Stimulated activated CD4-positive, alpha-beta T cell treated with anti-CD3 and anti-CD28 coated beads, Interleukin-2, amount 100 ng/mL, for 24 hours (primary cell): Measurements from ENCODE around the gene ILF2.

Source experiments
- DNase-seq, 2 donors: peaks; one replicate each; pipeline ENCODE4 v3.0.0-alpha.2; 2020

The ILF2 gene

GRCh38 chr1:153627715-153628626 is 42.8 kb downstream of the ILF2 start, which contains the start of gene S100A1:
Gene S100A1 (plus strand): TSS chr1:153628434. CDS start chr1:153630522, 2,088 bp downstream.
- no peak for DNase-seq

DNA sequence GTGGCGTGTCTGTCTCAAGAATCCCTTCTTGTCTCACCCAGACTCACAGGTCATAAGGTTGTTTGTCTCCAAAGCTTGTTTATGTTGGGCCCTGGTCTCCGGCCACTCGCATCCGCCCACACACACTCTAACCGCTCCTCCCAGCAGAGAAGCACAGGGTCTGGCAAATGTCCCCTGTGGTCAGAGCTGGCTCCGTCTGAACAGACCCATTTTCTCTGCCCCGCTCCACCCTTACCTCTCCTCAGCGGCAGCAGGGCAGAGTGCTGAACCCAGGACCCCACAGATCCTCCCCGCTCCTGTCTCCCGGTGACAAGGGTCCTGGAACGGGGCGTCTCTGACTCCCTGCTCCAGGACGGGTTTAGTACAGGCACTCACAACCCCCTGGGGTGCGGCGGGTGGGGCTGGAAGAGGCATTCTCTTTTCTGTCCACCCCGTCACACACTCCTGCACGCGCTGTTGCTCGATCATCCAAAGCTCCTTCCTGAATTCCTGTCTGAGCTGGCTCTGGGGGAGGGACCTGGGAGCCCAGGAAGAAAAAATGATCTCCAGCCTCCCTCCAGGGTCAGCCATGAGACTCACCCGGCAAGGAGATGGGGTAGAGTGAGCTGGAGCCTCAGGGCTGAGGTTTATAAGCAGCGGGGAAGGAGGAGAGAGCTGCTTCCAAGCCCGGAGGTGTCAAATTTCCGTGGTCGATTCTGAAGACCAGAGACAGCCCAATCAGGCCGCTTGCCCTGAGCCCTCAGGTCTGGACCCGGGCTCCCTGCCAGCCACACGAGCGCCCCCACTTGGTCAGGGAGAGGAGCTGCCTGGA is 43.7 kb downstream of the ILF2 start, which contains the start of gene S100A13:
TSS of gene S100A13 (minus strand) at position 602 of the 811 bp plus-strand sequence. CDS start 1,033 bp downstream, outside the sequence.
- DNase-seq, result no peak

GRCh38 chr1:153626477-153626903 is 44.3 kb downstream of the ILF2 start:
- no peak for DNase-seq

DNA sequence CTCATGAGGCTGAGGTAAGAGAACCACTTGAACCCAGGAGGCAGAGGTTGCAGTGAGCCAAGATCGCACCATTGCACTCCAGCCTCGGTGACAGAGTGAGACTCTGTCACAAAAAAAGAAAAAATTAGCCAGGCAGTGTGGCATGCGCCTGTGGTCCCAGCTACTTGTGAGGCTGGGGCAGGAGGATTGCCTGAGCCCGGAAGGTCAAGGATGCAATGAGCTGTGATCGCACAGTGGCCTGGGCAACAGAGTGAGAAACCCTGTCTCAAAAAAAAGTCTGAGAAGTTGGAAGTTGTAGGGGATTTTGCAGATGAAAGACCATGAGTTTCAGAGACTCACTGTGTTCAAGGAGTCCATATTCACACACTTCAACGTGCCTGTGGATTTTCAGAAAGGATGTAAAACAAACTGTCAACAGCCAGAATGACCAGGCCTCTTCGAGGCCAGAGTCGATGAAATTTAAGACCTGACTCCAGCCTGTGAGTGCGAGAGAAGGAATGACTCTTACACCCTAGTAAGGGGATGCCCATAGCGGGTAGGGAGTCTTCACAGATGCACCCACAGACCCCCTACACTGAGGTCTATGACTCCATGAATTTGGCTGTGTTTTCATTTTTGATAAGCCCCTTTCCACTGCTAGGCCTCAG is 45.7 kb downstream of the ILF2 start:
- DNase-seq, result no peak

- no peak for DNase-seq
Observed at GRCh38 chr1:153623101-153623500, 47.7 kb downstream of the ILF2 start.

GRCh38 chr1:153619171-153619570 is 51.6 kb downstream of the ILF2 start:
- DNase-seq, result no peak

DNA sequence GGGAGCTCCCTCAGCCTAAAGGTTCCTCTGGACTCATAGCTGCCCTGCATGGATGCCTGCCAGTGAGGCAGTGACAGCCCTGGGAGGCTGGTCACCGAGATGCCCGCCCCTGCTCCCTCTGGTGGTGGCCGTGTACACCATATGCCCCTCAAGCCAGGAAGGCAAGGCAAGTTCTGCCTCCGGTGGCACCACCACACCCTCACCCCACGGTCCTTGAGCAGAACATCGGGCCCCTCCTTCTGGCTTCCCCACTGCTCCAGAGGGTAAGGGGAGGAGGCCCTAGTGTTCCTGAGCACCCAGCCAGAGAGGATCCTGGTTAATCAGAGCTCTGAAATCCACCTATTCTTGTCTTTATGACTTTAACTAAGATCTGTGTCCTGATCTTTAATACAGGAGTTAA is 53.1 kb downstream of the ILF2 start:
- DNase-seq, result peak in 1 of 2 donors; percentile 67

DNA sequence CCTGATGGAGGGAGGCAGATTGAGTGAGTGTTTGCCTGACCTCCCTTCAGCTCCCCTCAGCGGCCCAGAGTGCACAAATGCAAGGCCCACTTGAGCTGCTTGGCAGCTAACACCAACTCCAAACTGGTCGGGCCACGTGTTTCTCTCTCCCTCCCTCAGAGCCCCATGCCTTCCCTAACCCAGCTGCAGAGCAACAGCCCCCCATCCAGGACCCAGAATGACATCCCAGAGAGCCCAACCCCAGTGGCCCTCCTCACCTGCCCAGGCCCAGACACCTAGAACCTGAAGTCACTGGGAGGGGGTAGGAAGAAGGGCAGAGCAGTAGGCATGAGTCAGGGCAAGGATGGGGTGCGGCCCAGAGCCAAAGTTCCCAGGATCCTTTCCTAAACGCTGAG is 53.9 kb downstream of the ILF2 start:
- no peak for DNase-seq

- no peak for DNase-seq
Observed at GRCh38 chr1:153616144-153616916, 54.5 kb downstream of the ILF2 start, which contains the start of gene S100A14. Gene S100A14 (minus strand): TSS chr1:153616325. CDS start chr1:153615858, 467 bp downstream.

DNA sequence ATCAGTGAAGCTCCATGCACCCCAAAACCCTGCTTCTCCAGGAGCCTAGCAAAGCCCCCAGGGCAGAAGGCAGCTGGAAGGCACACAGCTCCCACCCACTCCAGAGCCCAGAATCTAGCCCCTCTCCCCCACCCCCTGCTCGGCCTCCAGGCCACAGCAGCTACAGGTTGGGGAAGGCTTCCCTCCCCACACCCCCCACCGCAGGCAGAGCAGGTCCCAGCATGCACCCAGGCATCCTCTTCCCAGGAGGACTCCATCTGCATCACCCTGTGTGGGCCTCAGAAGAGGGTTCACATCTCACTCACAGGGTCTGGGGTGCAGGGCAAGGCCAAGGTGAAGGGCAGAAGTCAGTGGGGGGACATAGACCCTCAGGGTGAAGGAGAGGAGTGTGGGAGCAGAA is 55.4 kb downstream of the ILF2 start:
- no peak for DNase-seq

DNA sequence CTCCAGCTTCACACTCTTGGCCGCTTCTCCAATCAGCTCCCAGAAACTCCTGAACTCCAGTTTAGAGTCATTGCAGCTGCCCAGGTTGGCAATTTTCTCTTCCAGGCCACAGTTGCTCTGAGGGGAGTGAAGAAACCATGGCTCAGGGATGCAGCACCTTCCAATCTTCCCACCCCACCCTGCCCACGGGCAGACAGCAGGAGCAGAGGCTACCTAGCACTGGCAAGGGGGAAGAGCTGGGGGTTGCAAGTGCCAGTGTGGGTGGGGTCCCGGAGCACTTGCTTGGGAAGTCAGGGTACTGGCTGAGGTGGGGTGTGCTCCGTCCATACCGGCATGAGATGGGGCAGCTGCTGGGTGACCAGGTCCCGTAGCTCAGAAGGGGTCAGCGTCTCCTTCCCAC is 55.9 kb downstream of the ILF2 start:
- DNase-seq, result no peak

DNA sequence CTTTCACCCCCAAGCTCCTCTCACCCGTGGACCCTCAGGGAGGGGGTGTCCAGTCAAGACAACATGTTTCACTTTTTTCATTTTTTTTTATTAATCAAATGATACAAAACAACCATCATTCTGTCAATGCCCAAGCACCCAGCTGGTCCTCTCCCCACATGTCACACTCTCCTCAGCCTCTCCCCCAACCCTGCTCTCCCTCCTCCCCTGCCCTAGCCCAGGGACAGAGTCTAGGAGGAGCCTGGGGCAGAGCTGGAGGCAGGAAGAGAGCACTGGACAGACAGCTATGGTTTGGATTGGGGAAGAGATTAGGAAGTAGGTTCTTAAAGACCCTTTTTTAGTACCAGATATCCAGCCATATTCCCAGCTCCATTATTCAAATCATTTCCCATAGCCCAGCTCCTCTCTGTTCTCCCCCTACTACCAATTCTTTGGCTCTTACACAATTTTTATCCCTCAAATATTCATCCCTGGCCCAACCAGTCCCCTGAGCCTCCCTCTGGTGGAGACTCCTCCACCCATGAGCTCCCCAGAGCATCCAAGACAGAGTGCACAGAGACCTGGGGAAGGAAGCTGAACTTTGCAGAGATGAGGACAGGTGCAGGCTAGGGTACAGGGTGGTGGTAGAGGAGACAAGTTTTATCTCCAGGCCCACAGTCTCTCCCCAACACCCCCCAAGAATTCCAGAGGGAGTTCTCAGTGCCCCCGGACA is 56.4 kb downstream of the ILF2 start:
- no peak for DNase-seq

- DNase-seq, result no peak
Observed at GRCh38 chr1:153613406-153613805, 57.4 kb downstream of the ILF2 start.

GRCh38 chr1:153612755-153613331 is 58.0 kb downstream of the ILF2 start, which contains the start of gene S100A16:
Gene S100A16 (minus strand): TSS chr1:153613137. CDS start chr1:153608151, 4,986 bp downstream.
- no peak for DNase-seq

DNA sequence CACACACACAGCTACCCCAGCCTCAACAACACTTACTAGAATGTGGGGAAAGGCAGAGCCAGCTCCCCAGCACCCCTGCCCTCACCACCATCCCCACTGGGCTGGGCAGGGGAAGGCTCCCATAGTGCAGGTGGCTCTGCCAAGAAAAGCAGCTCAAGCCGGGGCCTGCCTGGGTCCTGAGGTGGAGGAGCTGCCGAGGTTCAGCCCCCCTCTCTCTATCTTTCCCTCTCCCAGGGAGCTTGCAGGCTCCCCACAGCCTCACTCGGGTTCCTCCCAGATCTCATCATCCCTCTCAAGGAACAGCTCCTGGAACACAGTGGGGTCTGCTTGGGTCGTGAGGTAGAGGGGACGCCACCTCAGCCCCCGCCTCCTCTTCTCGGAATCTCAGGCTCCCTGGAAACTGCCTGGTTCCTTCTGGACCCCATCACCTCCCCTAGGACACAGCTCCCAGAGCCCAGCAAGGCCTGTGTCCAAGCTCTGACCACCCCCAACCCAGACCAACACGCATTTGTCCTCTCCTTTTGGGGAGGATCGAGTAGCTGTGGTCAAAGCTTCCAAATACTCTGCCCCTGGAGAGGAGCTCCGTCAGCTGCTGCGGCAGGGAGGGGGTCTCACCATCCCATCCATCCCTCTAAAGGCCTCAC is 58.6 kb downstream of the ILF2 start:
- DNase-seq, result no peak
